Nephron progenitor cell (in vitro differentiated cells): ENCODE data around the gene SMAD3.

Source experiments
- DNase-seq: peaks from one replicate; pipeline ENCODE4 v3.0.0; 2021
- H3K27ac Mint-ChIP-seq: 2 replicates; pipeline ENCODE4 v1.8.0; 2021; ENCODE audit warnings: mild to moderate bottlenecking, moderate library complexity, mixed read lengths
- H3K27me3 Mint-ChIP-seq: 2 replicates; pipeline ENCODE4 v1.8.0; 2021; ENCODE audit warnings: mild to moderate bottlenecking, low read depth, mixed read lengths; ENCODE audit not compliant: poor library complexity
- H3K36me3 Mint-ChIP-seq: 2 replicates; pipeline ENCODE4 v1.8.0; 2021; ENCODE audit warnings: low read depth, mixed read lengths
- H3K4me1 Mint-ChIP-seq: 2 replicates; pipeline ENCODE4 v1.8.0; 2021; ENCODE audit warnings: mixed read lengths
- H3K4me3 Mint-ChIP-seq: 2 replicates; pipeline ENCODE4 v1.8.0; 2021; ENCODE audit warnings: mild to moderate bottlenecking, moderate library complexity, mixed read lengths
- H3K9me3 Mint-ChIP-seq: 2 replicates; pipeline ENCODE4 v1.8.0; 2021; ENCODE audit warnings: mild to moderate bottlenecking, moderate library complexity, mixed read lengths
- CTCF ChIP-seq: fragments of 200-600 bp; sonication (generic); IDR thresholded peaks from 2 replicates; pipeline ENCODE4 v1.5.0; 2021; ENCODE audit warnings: antibody characterized with exemption

Gene SMAD3

GRCh38 chr15:67142092-67142766 lies 76.8 kb downstream of the SMAD3 start:
- H3K4me3 Mint-ChIP-seq = peak overlapping the region; percentile 7
- no peaks in the 10 kb centered on the region for H3K36me3 Mint-ChIP-seq
- H3K4me1 Mint-ChIP-seq = peaks cover 98% of the 10 kb centered on the region
- TF ChIP-seq CTCF = no peak
- no peaks in the 10 kb centered on the region for H3K9me3 Mint-ChIP-seq
- H3K27me3 Mint-ChIP-seq = no peaks in the 10 kb centered on the region
- H3K27ac Mint-ChIP-seq = peak overlapping the region; percentile 37
- no peak for DNase-seq

- Mint-ChIP-seq H3K27ac (peak overlapping the region; percentile 37), H3K4me3 (peak overlapping the region; percentile 7), H3K9me3 (no peaks in the 10 kb centered on the region), H3K36me3 (no peaks in the 10 kb centered on the region), H3K27me3 (no peaks in the 10 kb centered on the region), H3K4me1 (peaks cover 98% of the 10 kb centered on the region)
- no peak for TF ChIP-seq CTCF
- no peak for DNase-seq
Observed at GRCh38 chr15:67142767-67143100, 77.3 kb downstream of the SMAD3 start.

DNA sequence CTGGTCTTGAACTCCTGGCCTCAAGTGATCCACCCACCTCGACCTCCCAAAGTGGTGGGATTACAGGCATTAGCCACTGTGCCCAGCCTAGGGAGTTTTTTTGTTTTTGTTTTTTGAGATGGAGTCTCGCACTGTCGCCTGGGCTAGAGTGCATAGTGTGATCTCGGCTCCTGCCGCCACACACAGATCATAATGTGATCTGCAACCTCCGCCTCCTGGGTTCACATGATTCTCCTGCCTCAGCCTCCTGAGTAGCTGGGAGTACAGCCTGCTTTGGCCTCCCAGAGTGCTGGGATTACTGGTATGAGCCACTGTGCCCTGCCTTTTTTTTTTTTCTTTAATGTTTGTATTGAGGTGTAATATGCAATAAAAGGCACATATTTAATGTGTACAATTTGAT lies 78.2 kb downstream of the SMAD3 start:
- H3K9me3 Mint-ChIP-seq = no peaks in the 10 kb centered on the region
- H3K27me3 Mint-ChIP-seq = no peaks in the 10 kb centered on the region
- TF ChIP-seq CTCF = no peak
- H3K4me1 Mint-ChIP-seq = peaks cover 98% of the 10 kb centered on the region
- H3K36me3 Mint-ChIP-seq = no peaks in the 10 kb centered on the region
- H3K27ac Mint-ChIP-seq = peak overlapping the region; percentile 18
- no peak overlapping the region for H3K4me3 Mint-ChIP-seq
- no peak for DNase-seq

- no peaks in the 10 kb centered on the region for H3K27me3 Mint-ChIP-seq
- TF ChIP-seq CTCF = no peak
- H3K27ac Mint-ChIP-seq = peak overlapping the region; percentile 85
- no peak for DNase-seq
- H3K4me1 Mint-ChIP-seq = peaks cover 98% of the 10 kb centered on the region
- H3K9me3 Mint-ChIP-seq = no peaks in the 10 kb centered on the region
- H3K4me3 Mint-ChIP-seq = no peak overlapping the region
- no peaks in the 10 kb centered on the region for H3K36me3 Mint-ChIP-seq
Observed at GRCh38 chr15:67144609-67145311, 79.4 kb downstream of the SMAD3 start.

DNA sequence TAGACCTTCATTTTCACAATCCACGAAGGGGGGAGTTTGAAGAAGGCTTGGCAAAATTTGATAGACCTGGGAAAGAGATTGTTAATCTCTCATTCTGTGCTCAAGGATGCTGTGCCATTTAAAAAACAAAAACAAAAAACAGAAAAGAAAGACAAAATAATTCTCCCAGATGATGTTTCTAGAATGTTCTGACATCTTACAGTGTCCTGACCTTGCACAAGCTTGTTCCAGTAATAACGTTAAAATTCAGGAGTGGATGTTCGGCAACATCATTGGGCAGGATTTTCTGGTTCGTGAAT lies 79.9 kb downstream of the SMAD3 start:
- no peaks in the 10 kb centered on the region for H3K9me3 Mint-ChIP-seq
- H3K36me3 Mint-ChIP-seq = no peaks in the 10 kb centered on the region
- H3K27me3 Mint-ChIP-seq = no peaks in the 10 kb centered on the region
- no peak for TF ChIP-seq CTCF
- DNase-seq = no peak
- H3K4me3 Mint-ChIP-seq = no peak overlapping the region
- H3K27ac Mint-ChIP-seq = peak overlapping the region; percentile 56
- peaks cover 98% of the 10 kb centered on the region for H3K4me1 Mint-ChIP-seq

DNA sequence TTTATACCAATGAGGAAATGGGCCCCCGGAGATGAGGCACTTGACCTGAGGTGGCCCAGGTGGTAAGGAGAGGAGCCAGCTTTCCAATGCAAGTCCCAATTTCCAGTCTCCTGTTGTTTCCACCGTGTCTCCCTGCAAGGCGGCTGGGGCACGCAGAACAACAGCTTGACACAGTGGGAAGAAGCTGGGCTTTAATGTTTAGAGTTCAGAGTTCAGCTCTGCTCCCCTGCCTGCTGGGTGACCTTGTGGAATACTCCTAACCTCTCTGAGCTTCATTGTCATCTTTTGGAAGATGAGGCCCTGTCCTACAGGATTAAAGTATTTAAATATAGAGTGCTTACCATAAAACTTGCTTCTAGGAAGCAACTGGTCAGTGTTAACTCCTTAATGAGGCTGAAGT lies 80.3 kb downstream of the SMAD3 start:
- DNase-seq = no peak
- H3K27me3 Mint-ChIP-seq = no peaks in the 10 kb centered on the region
- peaks cover 98% of the 10 kb centered on the region for H3K4me1 Mint-ChIP-seq
- no peaks in the 10 kb centered on the region for H3K36me3 Mint-ChIP-seq
- H3K9me3 Mint-ChIP-seq = no peaks in the 10 kb centered on the region
- H3K4me3 Mint-ChIP-seq = no peak overlapping the region
- TF ChIP-seq CTCF = no peak
- H3K27ac Mint-ChIP-seq = peak overlapping the region; percentile 94
